Tibial artery (tissue), 4 donors: ENCODE measurements around the gene POR.
"Not testable (repeated sequence)": the region's sequence is repeated elsewhere in the genome, so short reads cannot be mapped to it uniquely, and the experiment has no call there.

ENCODE experiments used
- DNase-seq, 2 donors: peaks; one replicate each; pipeline ENCODE4 v3.0.0-alpha.2; 2019
- H3K27ac ChIP-seq, 2 donors: fragments of 200-600 bp; sonication (generic) in 1 of 2; 1 replicate in 1 of 2; 2 replicates in 1 of 2; pipeline ENCODE4 v1.5.1; 2018 to 2019; ENCODE audit warnings: mild to moderate bottlenecking in 1 of 2
- H3K27me3 ChIP-seq, 2 donors: fragments of 200-600 bp; sonication (generic) in 1 of 2; one replicate each; pipeline versions ENCODE4 v1.5.1 to v1.6.0; 2016 to 2019
- H3K36me3 ChIP-seq, 3 donors: fragments of 200-600 bp; sonication (generic) in 2 of 3; one replicate each; pipeline ENCODE4 v1.5.1; 2016 to 2019; ENCODE audit warnings: mild to moderate bottlenecking in 2 of 3
- H3K4me1 ChIP-seq, 4 donors: fragments of 200-600 bp; sonication (generic) in 2 of 4; 1 replicate in 3 of 4; 2 replicates in 1 of 4; pipeline ENCODE4 v1.5.1; 2016 to 2019
- H3K4me3 ChIP-seq, 2 donors: fragments of 200-600 bp; sonication (generic) in 1 of 2; 1 replicate in 1 of 2; 2 replicates in 1 of 2; pipeline ENCODE4 v1.5.1; 2018 to 2019; ENCODE audit warnings: mild to moderate bottlenecking in 2 of 2
- H3K9me3 ChIP-seq, 3 donors: fragments of 200-600 bp; sonication (generic) in 1 of 3; one replicate each; pipeline ENCODE4 v1.5.1; 2016 to 2019
- intact Hi-C: fragments of 100-400 bp; cut with DNase I; formaldehyde crosslinking; loops from one replicate; pipeline ENCODE4 v1.15.0; 2023; ENCODE audit warnings: low total_unique reads
- TF ChIP-seq, protein P1 (sequence below), 2 experiments: fragments of 200-600 bp in 1 of 2; fragments of 450-650 bp in 1 of 2; IDR thresholded peaks; one replicate each; pipeline ENCODE4 v1.5.1; 2017 to 2019; ENCODE audit warnings: antibody characterized with exemption in 2 of 2, mild to moderate bottlenecking in 1 of 2, moderate library complexity in 1 of 2

The POR gene

DNA sequence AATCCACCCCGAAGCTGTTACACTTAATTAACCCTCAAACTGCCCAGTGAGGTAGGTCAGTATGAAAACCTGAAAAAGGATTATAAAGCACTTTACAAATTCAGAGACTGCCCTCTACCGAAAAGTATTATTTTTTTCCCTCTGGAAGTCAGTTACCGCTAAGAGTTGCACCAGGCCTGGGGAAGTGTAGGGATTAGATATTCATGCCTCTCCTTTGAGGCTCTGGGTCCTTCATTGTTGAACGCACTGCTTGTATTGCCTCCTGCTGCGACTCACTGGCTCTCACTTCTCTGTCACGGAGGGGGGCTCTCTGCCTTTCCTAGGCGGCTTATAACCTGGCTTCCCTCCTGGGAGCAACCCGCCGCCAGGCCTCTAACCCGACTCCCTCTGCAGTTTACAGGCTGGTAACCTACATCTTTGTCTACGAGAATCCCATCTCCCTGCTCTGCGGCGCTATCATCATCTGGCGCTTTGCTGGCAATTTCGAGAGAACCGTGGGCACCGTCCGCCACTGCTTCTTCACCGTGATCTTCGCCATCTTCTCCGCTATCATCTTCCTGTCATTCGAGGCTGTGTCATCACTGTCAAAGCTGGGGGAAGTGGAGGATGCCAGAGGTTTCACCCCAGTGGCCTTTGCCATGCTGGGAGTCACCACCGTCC is 33.4 kb upstream of the POR start:
- no peak for DNase-seq
- Histone ChIP-seq H3K4me1 (peaks cover 0 to 24% (median 7%) of the 10 kb centered on the region in 4 donors), H3K9me3 (no peaks in the 10 kb centered on the region), H3K27me3 (no peaks in the 10 kb centered on the region), H3K4me3 (no peak overlapping the region), H3K27ac (no peak overlapping the region), H3K36me3 (peaks cover 32 to 60% (median 54%) of the 10 kb centered on the region in 3 donors)
- TF ChIP-seq, protein P1, sequence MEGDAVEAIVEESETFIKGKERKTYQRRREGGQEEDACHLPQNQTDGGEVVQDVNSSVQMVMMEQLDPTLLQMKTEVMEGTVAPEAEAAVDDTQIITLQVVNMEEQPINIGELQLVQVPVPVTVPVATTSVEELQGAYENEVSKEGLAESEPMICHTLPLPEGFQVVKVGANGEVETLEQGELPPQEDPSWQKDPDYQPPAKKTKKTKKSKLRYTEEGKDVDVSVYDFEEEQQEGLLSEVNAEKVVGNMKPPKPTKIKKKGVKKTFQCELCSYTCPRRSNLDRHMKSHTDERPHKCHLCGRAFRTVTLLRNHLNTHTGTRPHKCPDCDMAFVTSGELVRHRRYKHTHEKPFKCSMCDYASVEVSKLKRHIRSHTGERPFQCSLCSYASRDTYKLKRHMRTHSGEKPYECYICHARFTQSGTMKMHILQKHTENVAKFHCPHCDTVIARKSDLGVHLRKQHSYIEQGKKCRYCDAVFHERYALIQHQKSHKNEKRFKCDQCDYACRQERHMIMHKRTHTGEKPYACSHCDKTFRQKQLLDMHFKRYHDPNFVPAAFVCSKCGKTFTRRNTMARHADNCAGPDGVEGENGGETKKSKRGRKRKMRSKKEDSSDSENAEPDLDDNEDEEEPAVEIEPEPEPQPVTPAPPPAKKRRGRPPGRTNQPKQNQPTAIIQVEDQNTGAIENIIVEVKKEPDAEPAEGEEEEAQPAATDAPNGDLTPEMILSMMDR (IDR thresholded peaks at IDR 0.05), result no peak
- intact Hi-C loops, result no loop called here

DNA sequence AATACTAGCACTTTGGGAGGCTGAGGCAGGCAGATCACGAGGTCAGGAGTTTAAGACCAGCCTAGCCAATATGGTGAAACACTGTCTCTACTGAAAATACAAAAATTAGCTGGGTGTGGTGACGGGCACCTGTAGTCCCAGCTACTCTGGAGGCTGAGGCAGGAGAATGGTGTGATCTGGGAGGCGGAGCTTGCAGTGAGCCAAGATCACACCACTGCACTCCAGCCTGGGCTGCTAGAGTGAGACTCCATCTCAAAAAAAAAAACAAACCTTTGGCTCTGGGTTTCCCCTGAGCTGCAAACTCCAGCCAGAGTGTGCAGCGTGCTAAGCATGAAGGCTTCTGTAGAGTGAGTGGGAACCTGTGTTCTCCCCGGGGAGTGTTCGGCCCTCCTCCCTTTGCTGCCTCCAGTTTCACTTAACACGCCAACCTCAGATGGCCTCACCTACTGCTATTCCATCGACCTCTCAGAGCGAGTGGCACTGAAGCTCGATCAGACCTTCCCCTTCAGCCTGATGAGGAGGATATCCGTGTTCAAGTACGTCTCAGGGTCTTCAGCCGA is 31.6 kb upstream of the POR start:
- Histone ChIP-seq H3K4me1 (peaks cover 0 to 18% (median 8%) of the 10 kb centered on the region in 4 donors), H3K36me3 (peaks cover 32 to 77% (median 61%) of the 10 kb centered on the region in 3 donors)
- DNase-seq, H3K4me3 ChIP-seq, intact Hi-C loops, H3K27me3 ChIP-seq, H3K27ac ChIP-seq, H3K9me3 ChIP-seq: not testable (repeated sequence)

DNA sequence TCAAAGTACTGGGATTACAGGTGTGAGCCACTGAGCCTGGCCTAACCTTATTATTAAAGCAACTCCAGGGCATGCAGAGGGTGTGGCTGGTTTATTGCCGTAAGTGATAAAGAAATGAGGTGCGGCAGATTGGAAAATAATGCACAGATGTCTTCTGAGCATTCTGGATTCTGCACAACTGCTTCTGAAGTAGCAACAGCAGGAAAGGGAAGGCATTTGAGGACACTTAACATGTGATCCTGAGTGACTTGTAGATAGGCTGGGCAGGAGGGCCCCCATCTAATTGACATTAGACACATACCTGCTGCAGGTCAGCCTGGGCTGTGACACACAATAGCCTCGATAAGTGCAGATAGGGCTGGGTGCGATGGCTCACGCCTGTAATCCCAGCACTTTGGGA is 30.5 kb upstream of the POR start:
- intact Hi-C loops, result no loop called here
- DNase-seq, result no peak
- no peaks in the 10 kb centered on the region for H3K9me3 ChIP-seq
- TF ChIP-seq, protein P1 (IDR thresholded peaks at IDR 0.05), result no peak
- peaks cover 32 to 84% (median 63%) of the 10 kb centered on the region in 3 donors for H3K36me3 ChIP-seq
- H3K4me3 ChIP-seq, result no peak overlapping the region
- peaks cover 0 to 20% (median 10%) of the 10 kb centered on the region in 4 donors for H3K4me1 ChIP-seq
- no peak overlapping the region for H3K27ac ChIP-seq
- no peaks in the 10 kb centered on the region for H3K27me3 ChIP-seq

DNA sequence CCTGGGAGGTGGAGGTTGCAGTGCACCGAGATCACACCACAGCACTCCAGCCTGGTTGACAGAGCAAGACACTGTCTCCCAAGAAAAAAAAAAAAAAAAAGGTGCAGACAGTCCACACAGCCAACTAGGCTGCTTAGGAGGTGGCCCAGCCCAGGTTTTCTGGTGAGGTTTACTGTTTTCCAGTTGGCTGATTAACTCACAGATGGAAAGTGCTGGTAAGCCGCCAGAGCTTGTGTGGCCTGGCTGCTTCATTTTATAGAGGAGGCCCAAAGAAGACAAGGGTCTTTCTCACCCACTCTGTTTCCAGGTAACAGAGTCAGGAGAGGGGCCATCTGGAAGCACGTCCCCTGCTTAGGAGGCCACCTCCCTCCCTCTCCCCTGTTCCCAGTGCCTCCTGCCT is 29.9 kb upstream of the POR start:
- Histone ChIP-seq H3K27ac (no peak overlapping the region), H3K4me1 (peaks cover 0 to 14% (median 7%) of the 10 kb centered on the region in 4 donors), H3K36me3 (peaks cover 32 to 84% (median 63%) of the 10 kb centered on the region in 3 donors), H3K4me3 (no peak overlapping the region), H3K27me3 (no peaks in the 10 kb centered on the region), H3K9me3 (no peaks in the 10 kb centered on the region)
- TF ChIP-seq, protein P1 (IDR thresholded peaks at IDR 0.05), result no peak
- intact Hi-C loops, result no loop called here
- DNase-seq, result no peak

DNA sequence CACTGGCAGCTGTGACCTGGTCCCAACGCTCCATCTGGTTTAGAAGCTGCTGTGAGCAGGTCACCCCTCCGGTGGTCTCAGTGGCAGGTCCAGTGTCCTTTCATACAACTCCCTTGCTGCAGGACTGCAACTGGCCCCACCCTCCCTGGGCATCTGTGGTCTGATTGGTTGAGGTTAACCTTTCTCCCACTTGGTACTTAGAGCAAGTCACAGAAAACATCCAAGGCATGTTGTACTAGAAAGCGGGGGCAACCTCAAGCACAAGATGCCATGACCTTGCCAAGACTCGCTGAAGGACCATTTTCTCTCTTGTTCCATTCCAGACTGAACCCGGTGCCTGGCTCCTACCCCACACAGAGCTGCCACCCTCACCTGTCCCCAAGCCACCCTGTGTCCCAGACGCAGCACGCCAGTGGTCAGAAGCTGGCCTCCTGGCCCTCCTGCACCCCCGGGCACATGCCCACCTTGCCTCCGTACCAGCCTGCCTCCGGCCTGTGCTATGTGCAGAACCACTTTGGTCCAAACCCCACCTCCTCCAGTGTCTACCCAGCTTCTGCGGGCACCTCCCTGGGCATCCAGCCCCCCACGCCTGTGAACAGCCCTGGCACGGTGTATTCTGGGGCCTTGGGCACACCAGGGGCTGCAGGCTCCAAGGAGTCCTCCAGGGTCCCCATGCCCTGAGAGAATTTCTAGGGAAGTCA is 27.1 kb upstream of the POR start:
- peaks cover 17 to 62% (median 47%) of the 10 kb centered on the region in 3 donors for H3K36me3 ChIP-seq

More for the DNA sequence above, 27.1 kb upstream of the POR start:
- intact Hi-C loops, result no loop called here
- H3K9me3 ChIP-seq, result no peaks in the 10 kb centered on the region
- DNase-seq, result no peak
- TF ChIP-seq, protein P1 (IDR thresholded peaks at IDR 0.05), result no peak
- no peaks in the 10 kb centered on the region for H3K27me3 ChIP-seq
- no peak overlapping the region for H3K4me3 ChIP-seq
- H3K27ac ChIP-seq, result no peak overlapping the region
- H3K4me1 ChIP-seq, result peaks cover 0 to 16% (median 2%) of the 10 kb centered on the region in 4 donors
